Mononuclear cell (primary cell): Measurements from ENCODE around the gene PHC3. TPM values are rescaled to one million over a fixed set of nuclear protein-coding genes. Genes with fewer than 3 reads are reported as not detected.

ENCODE experiments used
- H3K27me3 ChIP-seq: 2 replicates; pipeline ENCODE4 v1.6.0; 2011; ENCODE audit warnings: low read length, control low read depth; ENCODE audit not compliant: insufficient read depth
- H3K4me1 ChIP-seq: 2 replicates; pipeline ENCODE4 v1.5.1; 2011; ENCODE audit warnings: mild to moderate bottlenecking, low read length, control low read depth; ENCODE audit not compliant: insufficient read depth
- H3K4me3 ChIP-seq: 2 replicates; pipeline ENCODE4 v1.5.1; 2011; ENCODE audit warnings: mild to moderate bottlenecking, low read length, moderate library complexity
- H3K9me3 ChIP-seq: 2 replicates; pipeline ENCODE4 v1.5.1; 2011; ENCODE audit warnings: low read depth, mild to moderate bottlenecking, control low read depth, low read length
- total RNA-seq: library from RNA; depleted of rRNA; stranded (reverse); fragments of >200 nt; gene quantifications from one replicate; pipeline ENCODE4 v1.2.3, GENCODE V29; 2012

The PHC3 gene
- total RNA-seq, 1 donor: 152 TPM

DNA sequence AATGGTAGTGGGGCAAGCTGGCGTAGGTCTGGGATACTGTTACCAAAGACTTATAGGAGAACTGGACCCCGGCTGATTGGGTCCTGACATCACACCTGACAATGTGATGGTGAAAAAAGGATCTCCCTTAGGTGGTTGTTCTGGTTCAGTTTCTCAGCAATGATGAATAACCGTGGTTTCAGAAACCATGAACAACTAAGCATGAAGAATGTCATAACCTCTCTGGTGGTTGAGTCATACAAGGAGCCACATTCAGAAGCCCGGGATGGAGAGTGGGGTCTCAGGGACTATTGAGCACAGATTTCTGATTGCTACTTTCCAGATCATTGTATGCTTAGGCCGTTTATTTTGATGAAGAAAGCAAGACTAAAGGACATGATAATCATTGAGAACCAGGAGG lies 126.3 kb downstream of the PHC3 start:
- H3K4me1 ChIP-seq: peaks cover 8% of the 10 kb centered on the region
- H3K27me3 ChIP-seq: no peaks in the 10 kb centered on the region
- H3K4me3 ChIP-seq: no peak overlapping the region
- no peaks in the 10 kb centered on the region for H3K9me3 ChIP-seq

DNA sequence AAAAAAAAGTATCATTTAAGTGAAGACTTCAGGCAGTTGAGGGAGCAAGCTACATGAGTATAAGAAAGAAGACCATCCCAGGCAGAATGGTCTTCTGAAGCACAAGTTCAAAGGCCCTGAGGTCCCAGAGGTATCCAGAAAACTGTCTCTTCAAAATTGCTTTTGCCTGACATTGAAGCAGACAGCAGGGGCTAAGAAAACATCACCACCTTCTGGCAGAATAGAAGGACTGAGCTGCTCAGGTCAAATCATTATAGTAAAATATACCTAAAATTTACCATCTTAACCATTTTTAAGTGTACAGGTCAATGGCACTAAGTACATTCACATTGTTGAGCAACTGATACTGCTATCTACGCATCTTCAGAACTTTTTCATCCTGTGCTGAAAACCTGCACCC lies 127.3 kb downstream of the PHC3 start:
- H3K4me3 ChIP-seq: no peak overlapping the region
- no peaks in the 10 kb centered on the region for H3K27me3 ChIP-seq
- H3K9me3 ChIP-seq: no peaks in the 10 kb centered on the region
- peaks cover 8% of the 10 kb centered on the region for H3K4me1 ChIP-seq

DNA sequence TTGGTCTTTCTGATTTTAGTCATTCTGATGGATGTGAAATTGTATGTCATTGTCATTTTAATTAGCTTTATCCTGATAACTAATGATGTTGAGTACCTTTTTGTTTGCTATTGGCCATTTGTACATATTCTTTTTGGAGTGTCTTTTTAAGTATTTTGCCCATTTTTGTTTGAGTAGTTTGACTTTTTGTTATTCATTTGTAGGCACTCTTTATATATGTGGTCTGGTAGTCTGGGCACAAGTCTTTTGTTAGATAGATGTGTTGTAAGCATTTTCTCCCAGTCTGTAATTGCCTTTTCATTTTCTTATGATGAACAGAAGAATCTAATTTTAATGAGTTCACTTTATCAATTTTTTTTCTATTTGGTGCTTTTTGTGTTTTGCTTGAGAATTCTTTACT lies 129.1 kb downstream of the PHC3 start:
- Histone ChIP-seq H3K4me3 (no peak overlapping the region), H3K27me3 (no peaks in the 10 kb centered on the region), H3K9me3 (no peaks in the 10 kb centered on the region), H3K4me1 (no peaks in the 10 kb centered on the region)

DNA sequence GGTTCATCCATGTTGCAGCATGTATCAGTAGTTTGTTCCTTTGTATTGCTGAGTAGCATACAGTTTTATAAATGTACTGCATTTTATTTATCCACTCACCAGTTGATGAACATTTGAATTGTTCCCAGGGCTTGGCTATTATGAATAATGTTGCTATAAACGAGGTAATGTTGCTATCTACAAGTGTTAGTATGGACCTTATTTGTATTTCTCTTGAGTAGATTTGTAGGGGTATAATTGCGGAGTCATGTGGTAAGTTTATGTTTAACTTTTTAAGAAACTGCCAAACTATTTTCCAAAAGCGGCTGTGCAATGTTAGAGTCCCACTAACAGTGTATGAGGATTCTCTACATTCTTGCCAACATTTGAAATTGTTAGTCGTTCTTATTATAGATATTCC lies 130.8 kb downstream of the PHC3 start:
- H3K27me3 ChIP-seq: no peaks in the 10 kb centered on the region
- H3K4me1 ChIP-seq: peaks cover 6% of the 10 kb centered on the region
- H3K9me3 ChIP-seq: no peaks in the 10 kb centered on the region
- H3K4me3 ChIP-seq: no peak overlapping the region

DNA sequence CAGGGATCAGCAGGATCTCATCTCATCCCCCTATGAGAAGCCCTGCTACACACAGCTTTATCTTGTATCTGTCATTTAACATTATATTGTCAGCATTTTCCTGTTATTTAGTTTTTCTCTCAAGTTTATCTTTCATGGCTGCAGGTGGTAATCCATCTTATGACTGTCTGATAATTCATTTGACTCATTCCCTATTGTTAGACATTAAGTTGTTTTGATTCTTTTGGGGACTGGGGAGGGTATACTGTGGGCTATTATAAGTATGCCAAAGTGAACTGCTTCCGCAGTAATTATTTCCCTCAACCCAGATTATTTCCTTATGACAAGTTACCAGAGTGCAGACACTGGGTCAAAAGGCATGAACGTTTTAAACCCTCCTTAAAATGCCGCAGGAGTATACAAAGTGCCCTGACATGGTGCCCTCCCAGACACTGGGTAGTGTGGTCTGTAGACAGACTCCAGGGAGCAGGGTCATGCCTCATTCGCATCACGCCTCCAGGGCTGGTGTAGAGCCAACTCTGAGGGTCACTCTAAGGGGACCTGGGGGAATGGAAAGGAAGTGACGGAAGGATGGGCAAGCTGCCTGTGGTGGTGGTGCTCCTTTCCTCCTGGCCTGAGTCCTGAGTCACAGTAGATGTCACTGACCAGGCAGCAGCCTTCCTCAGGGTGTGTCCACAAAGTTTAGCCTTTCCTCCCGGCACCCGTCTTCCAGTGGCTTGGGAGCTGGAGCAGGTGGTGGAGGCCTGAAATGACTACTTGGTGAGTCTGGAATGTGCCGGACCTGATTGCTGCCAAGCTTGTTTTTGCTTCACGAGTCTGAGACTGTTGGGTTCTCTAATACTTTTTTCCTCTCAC lies 132.2 kb downstream of the PHC3 start:
- Histone ChIP-seq H3K9me3 (no peaks in the 10 kb centered on the region), H3K4me1 (peaks cover 19% of the 10 kb centered on the region), H3K4me3 (no peak overlapping the region), H3K27me3 (no peaks in the 10 kb centered on the region)

DNA sequence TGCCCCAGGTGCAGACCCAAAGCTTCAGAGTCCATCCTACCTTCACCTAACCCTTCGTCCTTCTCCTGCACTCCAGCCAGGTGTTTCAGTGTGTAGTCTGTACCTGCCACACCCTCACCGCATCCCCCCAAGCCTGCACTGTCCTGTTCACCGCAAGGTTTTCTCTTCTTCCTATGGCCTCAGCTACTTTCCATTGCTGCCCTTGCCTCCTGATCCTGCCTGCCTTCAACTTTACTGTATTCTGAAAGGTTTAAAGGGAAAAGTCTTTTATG lies 134.5 kb downstream of the PHC3 start:
- Histone ChIP-seq H3K4me3 (no peak overlapping the region), H3K4me1 (peaks cover 32% of the 10 kb centered on the region), H3K27me3 (no peaks in the 10 kb centered on the region), H3K9me3 (no peaks in the 10 kb centered on the region)

DNA sequence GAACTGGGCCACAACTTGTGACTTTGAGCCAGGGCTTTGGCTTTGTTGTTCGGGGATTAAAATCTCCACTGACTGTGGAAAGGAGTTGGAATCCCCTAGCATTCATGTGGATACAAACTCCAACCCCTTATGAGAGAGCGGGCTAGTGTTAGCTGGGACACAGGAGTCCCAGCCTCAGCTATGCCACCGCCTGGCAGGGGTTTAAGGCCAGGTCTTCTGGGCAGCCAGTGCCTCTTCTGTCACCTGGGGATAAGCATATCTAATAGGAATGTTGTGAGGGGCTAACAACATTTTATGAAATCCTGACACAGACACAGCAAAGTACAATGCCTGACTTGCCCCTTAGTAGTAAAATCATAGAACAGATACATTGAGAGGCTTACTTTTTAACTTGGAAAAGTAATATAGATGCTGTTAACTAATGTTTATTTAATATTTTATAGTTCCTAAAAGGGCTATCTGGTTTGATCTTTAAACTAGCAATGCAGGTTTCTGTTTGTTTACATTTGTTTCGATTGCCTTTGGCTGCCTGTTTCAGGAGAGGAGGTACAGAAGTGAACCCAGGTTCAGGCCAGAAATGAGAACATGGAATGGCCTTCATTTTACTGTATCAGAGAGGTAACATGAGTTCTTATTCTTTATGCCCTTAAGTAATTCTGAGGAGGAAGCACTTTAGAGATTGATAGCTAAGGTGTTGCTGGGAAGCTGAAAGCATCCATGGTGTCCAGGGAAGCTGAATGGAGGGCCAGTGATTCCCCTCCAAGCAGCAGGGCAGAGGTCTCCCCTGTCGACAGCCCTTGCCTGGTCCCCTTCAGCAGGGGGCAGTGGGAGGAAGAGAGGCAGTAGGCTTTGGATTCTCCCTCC lies 135.0 kb downstream of the PHC3 start:
- Histone ChIP-seq H3K27me3 (no peaks in the 10 kb centered on the region), H3K9me3 (no peaks in the 10 kb centered on the region), H3K4me1 (peaks cover 32% of the 10 kb centered on the region), H3K4me3 (no peak overlapping the region)

DNA sequence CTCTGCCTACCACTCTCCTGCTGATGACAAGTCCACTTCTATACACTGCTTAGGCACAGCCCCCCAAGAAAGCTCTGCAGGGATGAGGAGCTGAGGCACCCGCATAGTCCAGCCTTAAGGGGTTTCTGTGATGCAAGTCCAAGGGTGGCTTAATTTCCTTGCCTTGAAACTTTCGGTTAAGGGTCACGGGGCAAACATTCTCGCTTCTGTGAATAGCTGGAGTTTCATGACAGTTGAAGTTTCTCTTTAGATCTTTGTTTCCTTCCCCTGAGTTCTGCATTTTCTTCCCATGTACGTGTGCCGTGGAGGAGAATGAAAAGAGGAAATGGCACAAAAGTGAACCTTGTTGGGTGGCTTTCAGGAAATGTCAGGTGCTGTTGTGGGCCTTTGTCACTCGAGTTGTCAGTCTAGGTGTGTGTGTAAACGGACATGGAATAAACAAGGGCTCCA lies 136.7 kb downstream of the PHC3 start:
- Histone ChIP-seq H3K4me1 (peaks cover 32% of the 10 kb centered on the region), H3K27me3 (no peaks in the 10 kb centered on the region), H3K4me3 (no peak overlapping the region), H3K9me3 (no peaks in the 10 kb centered on the region)

DNA sequence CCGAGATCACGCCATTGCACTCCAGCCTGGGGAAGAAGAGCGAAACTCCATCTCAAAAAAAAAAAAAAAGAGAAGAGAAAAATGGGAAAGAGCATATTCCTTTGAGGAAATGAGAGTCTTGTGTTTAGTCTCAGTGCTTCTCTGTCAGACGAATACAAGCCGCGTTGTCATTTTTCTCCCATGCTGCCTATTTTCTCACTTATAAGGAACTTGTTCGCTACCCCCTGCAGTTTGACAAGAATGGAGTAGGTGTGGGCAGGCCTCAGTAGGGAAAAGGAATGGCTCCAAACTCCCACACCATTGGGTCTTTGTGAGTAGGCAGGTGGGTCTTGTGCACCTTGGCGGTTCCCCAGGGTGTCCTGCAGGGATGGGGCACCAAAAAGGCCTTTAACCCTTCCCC lies 137.3 kb downstream of the PHC3 start:
- H3K4me1 ChIP-seq: peaks cover 33% of the 10 kb centered on the region
- no peak overlapping the region for H3K4me3 ChIP-seq
- H3K9me3 ChIP-seq: no peaks in the 10 kb centered on the region
- no peaks in the 10 kb centered on the region for H3K27me3 ChIP-seq

DNA sequence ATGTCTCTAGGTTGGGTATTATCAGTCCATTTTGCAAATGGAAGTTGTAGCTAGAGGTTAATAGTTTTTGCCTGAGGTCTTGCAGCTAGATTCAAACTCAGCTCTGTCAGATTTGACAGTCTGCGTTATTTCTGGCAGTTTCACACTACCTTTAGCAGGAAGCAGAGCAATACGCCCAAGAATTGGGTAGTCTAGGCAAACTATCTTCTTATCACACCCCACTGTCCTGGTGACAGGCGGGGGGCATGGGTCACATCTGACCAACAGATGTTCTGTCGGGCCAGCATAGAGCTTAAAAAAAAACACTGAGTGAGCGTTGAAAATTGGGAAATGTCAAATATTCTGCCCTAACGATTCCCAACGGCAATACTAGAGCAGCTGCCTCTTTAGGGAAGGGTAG lies 138.0 kb downstream of the PHC3 start:
- Histone ChIP-seq H3K4me1 (peaks cover 40% of the 10 kb centered on the region), H3K27me3 (no peaks in the 10 kb centered on the region), H3K9me3 (no peaks in the 10 kb centered on the region), H3K4me3 (no peak overlapping the region)

DNA sequence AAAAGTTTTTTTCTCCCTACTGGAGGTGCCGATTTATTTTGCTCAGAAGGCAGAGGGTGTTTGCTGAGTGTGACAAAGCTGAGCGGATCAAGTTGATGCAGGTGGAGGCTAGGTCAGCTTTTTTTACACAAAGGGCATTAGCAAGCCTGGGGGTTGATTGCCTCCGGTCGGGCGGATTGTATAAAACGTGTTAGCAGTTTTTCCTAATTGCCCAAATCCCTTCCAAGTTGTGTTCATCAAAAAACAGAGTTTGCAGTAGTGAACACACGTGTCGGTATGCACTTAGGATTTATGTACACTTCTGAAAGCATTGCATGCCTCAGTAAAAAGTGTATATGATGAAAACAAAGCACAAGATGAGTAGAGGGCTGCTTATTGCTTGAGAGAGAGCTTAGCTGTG lies 141.1 kb downstream of the PHC3 start:
- Histone ChIP-seq H3K27me3 (no peaks in the 10 kb centered on the region), H3K9me3 (no peaks in the 10 kb centered on the region), H3K4me3 (no peak overlapping the region), H3K4me1 (peaks cover 42% of the 10 kb centered on the region)

DNA sequence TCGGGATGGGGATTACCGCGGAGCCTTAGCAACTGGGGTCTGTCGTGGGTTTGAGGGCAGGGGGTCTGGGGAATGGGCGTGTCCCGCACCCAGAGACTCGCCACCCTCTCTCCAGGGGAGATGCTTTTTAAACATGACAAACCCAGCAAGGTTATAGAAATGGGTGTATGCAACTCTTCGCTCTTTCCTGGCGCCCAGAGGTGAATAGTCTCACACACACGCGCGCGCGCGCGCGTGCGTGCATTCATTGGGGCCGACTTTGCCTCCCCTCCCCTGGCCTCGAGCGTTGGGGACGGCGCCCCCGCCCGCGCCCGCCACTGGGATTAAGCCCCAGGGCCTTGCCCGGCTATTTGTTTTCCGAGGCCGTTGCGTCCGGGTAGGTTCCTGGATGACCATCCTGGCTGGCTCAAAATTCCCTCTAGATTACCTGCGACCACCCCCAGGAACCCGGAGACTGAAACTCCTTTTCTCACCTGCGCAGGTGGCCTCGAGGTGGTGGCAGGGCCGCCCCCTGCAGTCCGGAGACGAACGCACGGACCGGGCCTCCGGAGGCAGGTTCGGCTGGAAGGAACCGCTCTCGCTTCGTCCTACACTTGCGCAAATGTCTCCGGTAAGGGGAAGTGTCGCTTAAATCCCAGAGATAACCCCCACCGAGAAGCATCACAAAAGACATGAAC lies 143.0 kb downstream of the PHC3 start:
- no peaks in the 10 kb centered on the region for H3K27me3 ChIP-seq
- H3K4me3 ChIP-seq: peak overlapping the region; percentile 75
- peaks cover 29% of the 10 kb centered on the region for H3K4me1 ChIP-seq
- H3K9me3 ChIP-seq: no peaks in the 10 kb centered on the region
